ENCODE measurements around the gene CDK5R1.
A peak's percentile ranks its signal among the peaks of the same experiment; 100 is the strongest.
"Not testable (repeated sequence)": the region's sequence is repeated elsewhere in the genome, so short reads cannot be mapped to it uniquely, and the experiment has no call there.

The CDK5R1 gene

DNA sequence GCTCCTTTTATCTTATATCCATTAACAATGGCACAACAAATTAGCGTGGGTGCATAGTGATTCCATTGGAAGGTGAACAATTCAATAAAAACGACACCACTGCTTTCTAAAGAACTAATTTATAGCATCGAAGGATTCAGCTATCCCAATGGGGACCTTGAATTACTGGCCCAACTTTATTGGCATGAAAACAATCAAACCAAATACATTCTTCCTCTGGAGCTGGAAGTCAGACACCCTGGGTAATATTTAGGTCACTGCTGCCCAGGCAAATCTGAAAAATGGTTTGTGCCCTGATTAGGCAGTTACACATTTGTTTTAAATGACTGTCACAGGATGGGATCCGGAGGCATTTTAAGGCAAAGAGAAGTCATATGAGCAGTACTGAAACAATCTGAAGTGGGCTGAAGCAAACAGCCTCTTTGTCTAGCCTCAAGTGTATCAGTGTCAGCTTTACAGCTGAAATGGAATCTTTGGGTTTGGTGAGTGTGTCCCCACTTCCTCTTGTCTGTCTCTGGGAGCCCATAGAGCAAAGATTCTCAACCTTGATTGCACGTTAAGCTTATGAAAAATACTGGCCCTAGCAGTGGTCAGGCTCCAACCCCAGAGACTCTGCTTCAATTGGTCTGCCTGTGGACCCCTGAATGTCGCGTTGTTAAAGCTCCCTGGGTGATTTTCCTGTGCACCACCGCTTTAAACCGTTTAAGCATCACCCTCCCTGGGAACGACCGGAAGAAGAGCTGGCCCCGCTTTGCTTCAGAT, 30.3 kb downstream of the CDK5R1 start:
- no peak for DNase-seq (ENCODE audit: low read depth)

- DNase-seq (ENCODE audit: low read depth): no peak
Measured at GRCh38 chr17:32517982-32518381, 31.2 kb downstream of the CDK5R1 start.

DNA sequence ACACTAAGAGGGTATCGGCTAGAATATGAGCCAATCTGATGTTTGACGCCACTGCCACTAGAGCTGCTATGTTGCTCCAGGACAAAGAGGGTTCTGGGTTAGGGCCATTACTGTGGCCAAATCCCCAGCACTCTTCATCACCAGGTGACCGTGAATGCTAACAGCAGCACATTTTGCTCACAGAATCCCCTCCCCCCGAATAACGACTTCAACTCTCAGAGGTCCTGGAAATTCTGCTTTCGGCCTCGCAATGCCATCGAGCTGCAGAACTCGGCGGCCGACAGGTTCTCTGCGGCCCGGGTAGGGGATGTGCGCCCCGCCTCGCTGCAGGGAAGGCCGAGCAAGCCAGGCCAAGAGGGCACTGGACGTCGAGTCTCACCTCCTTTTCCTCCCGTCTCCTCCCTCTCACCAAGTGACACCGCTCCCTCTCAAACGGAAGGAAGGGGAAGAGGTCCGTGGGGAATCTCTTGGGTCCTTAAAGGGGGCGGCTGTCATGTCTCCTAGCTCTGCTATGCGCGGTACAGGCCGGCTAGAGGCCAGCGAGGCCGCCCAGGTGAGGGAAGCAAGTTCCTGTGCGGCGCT, 31.9 kb downstream of the CDK5R1 start:
- no peak for DNase-seq (ENCODE audit: low read depth)

DNA sequence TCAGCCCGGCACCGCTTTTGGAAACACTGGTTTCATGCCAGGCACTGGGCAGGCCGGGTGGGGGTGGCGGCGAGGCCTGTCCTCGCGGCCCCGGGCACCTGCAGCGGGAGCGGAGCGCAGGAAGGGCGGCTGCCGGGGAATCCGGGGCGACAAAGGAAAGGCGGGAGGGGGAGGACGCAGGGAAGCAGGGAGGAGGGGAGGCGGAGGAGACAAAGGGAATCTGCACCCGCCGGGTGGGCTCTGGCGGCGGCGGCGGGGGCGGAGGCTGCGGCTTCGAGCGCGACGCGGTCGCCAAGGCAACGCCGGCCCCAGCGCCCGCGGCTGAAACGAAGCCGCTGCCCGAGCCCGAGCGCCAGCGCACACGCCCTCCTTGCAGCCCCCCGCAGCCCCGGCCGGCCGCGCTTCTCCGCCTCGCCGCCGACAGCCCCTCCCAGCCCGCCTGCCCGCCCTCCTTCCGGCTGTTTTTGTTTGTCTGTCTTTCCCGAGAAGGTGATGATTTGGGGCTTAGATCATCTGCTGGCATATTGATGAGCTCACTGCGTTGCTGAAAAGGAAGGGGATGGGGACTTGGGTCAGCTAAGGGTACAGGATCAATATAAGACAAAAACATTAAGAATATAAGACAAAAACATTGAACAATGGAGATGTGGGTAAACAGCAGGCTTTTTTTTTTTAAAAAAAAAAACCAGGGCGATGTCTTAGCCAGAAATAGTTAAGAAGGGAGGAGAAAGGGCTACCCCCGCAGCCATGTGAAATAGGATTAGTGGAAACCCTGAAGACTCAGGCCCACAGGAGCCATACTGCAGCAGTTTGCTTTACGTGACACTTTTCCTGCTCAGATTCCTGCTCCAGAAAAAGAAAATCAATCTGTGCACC, 32.7 kb downstream of the CDK5R1 start:
- peak; percentile 55 for DNase-seq (ENCODE audit: low read depth)

- DNase-seq (ENCODE audit: low read depth): peak; percentile 55
Measured at GRCh38 chr17:32520104-32520701, 33.4 kb downstream of the CDK5R1 start.

GRCh38 chr17:32520737-32521404, 34.1 kb downstream of the CDK5R1 start:
- DNase-seq (ENCODE audit: low read depth): no peak

DNA sequence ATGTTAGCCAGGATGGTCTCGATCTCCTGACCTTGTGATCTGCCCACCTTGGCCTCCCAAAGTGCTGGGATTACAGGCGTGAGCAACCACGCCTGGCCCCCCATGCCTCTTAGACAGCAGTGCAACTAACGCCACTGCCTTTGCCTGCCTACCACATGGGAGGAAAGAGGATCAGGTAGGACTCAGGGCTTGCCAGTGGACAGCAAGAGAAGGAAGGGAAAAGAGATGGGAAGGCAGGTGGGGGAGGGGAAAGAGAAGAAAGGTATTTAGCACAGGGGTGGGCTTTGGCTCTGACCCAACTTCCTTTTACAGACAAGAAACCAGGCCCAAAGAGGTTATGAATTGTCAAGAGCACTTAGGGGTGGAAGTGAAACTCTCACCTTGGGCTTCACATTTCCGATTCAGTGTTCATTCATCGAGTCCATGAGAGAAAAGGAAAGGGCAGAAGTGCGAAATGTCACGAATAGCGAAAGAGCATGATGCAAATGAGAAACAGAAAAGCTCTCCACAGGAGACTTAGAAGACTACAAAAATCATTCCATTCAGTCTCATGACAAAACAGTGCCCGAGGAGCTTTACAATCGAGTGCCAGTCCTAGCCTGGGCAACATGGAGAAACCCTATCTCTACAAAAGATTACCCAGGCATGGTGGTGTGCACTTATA, 36.4 kb downstream of the CDK5R1 start:
- no peak for DNase-seq (ENCODE audit: low read depth)

DNA sequence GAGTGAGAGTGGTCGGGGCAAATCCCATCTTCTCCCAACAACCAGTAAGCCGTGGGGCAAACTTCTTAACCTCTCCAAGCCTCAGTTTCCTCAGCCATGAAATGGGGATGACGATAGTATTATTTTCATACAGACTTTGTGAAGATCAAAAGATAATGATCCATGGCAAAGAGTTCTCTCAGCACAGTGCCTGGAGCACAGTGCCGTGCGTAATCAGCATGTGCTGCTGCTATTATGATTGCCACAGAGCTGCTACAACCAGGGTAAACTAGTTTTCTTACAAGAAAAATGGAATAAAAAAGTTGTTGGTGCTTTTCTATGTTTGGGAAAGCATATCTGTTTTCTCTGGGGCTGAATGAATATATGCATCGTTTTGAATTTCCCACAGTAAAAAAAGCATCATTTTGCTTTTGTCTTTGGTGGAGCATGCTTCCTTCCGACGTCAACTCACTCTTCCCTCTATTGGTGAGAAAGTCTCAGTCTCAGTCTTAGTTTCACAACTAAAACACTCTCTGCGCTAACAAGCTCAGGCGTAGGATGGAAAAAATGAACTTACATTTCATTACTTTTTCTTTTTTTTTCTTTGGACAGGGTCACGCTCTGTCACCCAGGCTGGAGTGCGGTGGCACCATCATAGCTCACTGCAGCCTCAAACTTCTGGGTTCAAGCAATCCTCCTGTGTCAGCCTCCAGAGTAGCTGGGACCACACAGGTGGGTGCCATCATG, 37.2 kb downstream of the CDK5R1 start:
- DNase-seq (ENCODE audit: low read depth): no peak

DNA sequence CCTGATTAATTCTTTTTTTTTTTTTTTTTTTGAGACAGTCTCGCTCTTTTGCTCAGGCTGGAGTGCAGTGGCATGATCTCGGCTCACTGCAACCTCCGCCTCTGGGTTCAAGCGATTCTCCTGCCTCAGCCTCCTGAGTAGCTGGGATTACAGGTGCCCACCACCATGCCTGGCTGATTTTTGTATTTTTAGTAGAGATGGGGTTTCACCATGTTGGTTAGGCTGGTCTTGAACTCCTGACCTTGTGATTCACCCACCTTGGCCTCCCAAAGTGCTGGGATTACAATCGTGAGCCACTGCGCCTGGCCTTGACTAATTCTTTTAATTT, 37.7 kb downstream of the CDK5R1 start:
- DNase-seq (ENCODE audit: low read depth): not testable (repeated sequence)

GRCh38 chr17:32525122-32525521, 38.3 kb downstream of the CDK5R1 start:
- peak; percentile 69 for DNase-seq (ENCODE audit: low read depth)

GRCh38 chr17:32527146-32527545, 40.4 kb downstream of the CDK5R1 start:
- DNase-seq (ENCODE audit: low read depth): no peak

- no peak for DNase-seq (ENCODE audit: low read depth)
Measured at GRCh38 chr17:32528825-32529224, 42.0 kb downstream of the CDK5R1 start.

- peak; percentile 20 for DNase-seq (ENCODE audit: low read depth)
Measured at GRCh38 chr17:32529604-32530003, 42.8 kb downstream of the CDK5R1 start.

- DNase-seq (ENCODE audit: low read depth): no peak
Measured at GRCh38 chr17:32533296-32533695, 46.5 kb downstream of the CDK5R1 start.

- DNase-seq (ENCODE audit: low read depth): peak; percentile 72
Measured at GRCh38 chr17:32536736-32537643, 50.2 kb downstream of the CDK5R1 start.

Data from iris pigment epithelial cell (primary cell).